HG03196 (cell line): Measurements from ENCODE around the gene MANF.
"Not testable (repeated sequence)": the region's sequence is repeated elsewhere in the genome, so short reads cannot be mapped to it uniquely, and the experiment has no call there.

Experiments
- ATAC-seq: cut with Tn5 transposase; IDR thresholded peaks from one replicate; pipeline ENCODE4 v1.9.1; 2021; ENCODE audit not compliant: unreplicated experiment

Gene MANF

GRCh38 chr3:51371943-51372557, 13.0 kb upstream of the MANF start:
- ATAC-seq = no peak

GRCh38 chr3:51373658-51374421, 11.3 kb upstream of the MANF start:
- ATAC-seq = no peak

GRCh38 chr3:51374456-51374855, 10.6 kb upstream of the MANF start:
- no peak for ATAC-seq

- no peak for ATAC-seq
Measured at GRCh38 chr3:51375136-51375535, 10.0 kb upstream of the MANF start.

GRCh38 chr3:51375571-51375970, 9.5 kb upstream of the MANF start:
- ATAC-seq = no peak

GRCh38 chr3:51378065-51378464, 7.0 kb upstream of the MANF start:
- ATAC-seq = no peak

GRCh38 chr3:51378726-51379125, 6.4 kb upstream of the MANF start:
- no peak for ATAC-seq

- ATAC-seq = no peak
Measured at GRCh38 chr3:51379301-51379700, 5.8 kb upstream of the MANF start.

- no peak for ATAC-seq
Measured at GRCh38 chr3:51379746-51380455, 5.2 kb upstream of the MANF start.

GRCh38 chr3:51380601-51381332, 4.3 kb upstream of the MANF start:
- ATAC-seq = no peak

GRCh38 chr3:51381333-51381705, 3.8 kb upstream of the MANF start:
- ATAC-seq = no peak

- ATAC-seq = no peak
Measured at GRCh38 chr3:51382076-51382745, 2.9 kb upstream of the MANF start.

- no peak for ATAC-seq
Measured at GRCh38 chr3:51382947-51383578, 2.0 kb upstream of the MANF start.

GRCh38 chr3:51384055-51384725, 901 bp upstream of the MANF start:
- ATAC-seq = peak; percentile 14

GRCh38 chr3:51385621-51386091, 565 bp downstream of the MANF start:
- no peak for ATAC-seq

- ATAC-seq = no peak
Measured at GRCh38 chr3:51386159-51386851, 1.2 kb downstream of the MANF start.

GRCh38 chr3:51386852-51387229, 1.8 kb downstream of the MANF start:
- ATAC-seq = no peak

GRCh38 chr3:51387281-51387680, 2.2 kb downstream of the MANF start:
- not testable (repeated sequence) for ATAC-seq
